Activated naive CD4-positive, alpha-beta T cell treated with anti-CD3 and anti-CD28 coated beads, Interleukin-2, amount 10 ng/mL, durations not matched to agents 7 days and 5 days (primary cell): ENCODE data around the gene NSF.
"Not testable (repeated sequence)": the region's sequence is repeated elsewhere in the genome, so short reads cannot be mapped to it uniquely, and the experiment has no call there.

Experiments used
- CTCF ChIA-PET: fragments of 350-600 bp; sonication (Branson Sonifier 250); formaldehyde crosslinking; loops from one replicate; lab custom pipeline; 2021; ENCODE audit warnings: antibody characterized with exemption; lab: Charles Lee
- DNase-seq: peaks from one replicate; pipeline ENCODE4 v3.0.0-alpha.2; 2020
- H3K27ac Mint-ChIP-seq: one replicate; pipeline ENCODE4 v1.8.0; 2021; ENCODE audit warnings: mild to moderate bottlenecking, moderate library complexity, mixed read lengths
- H3K27me3 Mint-ChIP-seq: one replicate; pipeline ENCODE4 v1.8.0; 2021; ENCODE audit warnings: mild to moderate bottlenecking, mixed read lengths
- H3K36me3 Mint-ChIP-seq: one replicate; pipeline ENCODE4 v1.8.0; 2021; ENCODE audit warnings: mixed read lengths
- H3K4me1 Mint-ChIP-seq: one replicate; pipeline ENCODE4 v1.8.0; 2021; ENCODE audit warnings: mixed read lengths
- H3K4me3 Mint-ChIP-seq: one replicate; pipeline ENCODE4 v1.8.0; 2021; ENCODE audit warnings: mild to moderate bottlenecking, moderate library complexity, mixed read lengths
- H3K9me3 Mint-ChIP-seq: one replicate; pipeline ENCODE4 v1.8.0; 2021; ENCODE audit warnings: mixed read lengths

Gene NSF

GRCh38 chr17:46658235-46658634, 67.8 kb downstream of the NSF start:
- H3K9me3 Mint-ChIP-seq, DNase-seq, H3K27ac Mint-ChIP-seq, H3K36me3 Mint-ChIP-seq, H3K4me1 Mint-ChIP-seq, H3K4me3 Mint-ChIP-seq, CTCF ChIA-PET, H3K27me3 Mint-ChIP-seq: not testable (repeated sequence)

- CTCF ChIA-PET, H3K4me1 Mint-ChIP-seq, H3K9me3 Mint-ChIP-seq, DNase-seq, H3K27me3 Mint-ChIP-seq, H3K36me3 Mint-ChIP-seq, H3K27ac Mint-ChIP-seq, H3K4me3 Mint-ChIP-seq: not testable (repeated sequence)
These were observed 69.2 kb downstream of the NSF start for GRCh38 chr17:46659702-46660101.

DNA sequence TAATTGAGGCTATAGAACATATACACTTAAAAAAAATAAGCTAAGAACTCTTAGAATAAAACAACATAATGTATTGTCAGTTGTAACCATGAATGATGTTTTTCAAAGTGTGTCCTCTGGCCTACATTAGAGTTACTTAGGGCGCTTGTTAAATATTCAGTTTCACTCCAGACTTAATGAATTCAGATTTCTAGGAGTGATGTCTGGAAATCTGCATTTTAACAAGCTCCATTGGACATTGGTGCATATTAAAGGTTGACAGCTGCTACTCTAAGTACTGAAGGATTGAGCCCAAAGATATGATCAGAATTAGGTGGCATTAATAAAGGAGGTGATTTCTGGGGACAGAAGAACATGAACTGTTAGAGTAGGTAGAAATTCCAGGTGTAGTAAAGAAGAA, 72.7 kb downstream of the NSF start:
- H3K27me3 Mint-ChIP-seq, H3K4me3 Mint-ChIP-seq, H3K27ac Mint-ChIP-seq, DNase-seq, CTCF ChIA-PET, H3K4me1 Mint-ChIP-seq, H3K36me3 Mint-ChIP-seq, H3K9me3 Mint-ChIP-seq: not testable (repeated sequence)

DNA sequence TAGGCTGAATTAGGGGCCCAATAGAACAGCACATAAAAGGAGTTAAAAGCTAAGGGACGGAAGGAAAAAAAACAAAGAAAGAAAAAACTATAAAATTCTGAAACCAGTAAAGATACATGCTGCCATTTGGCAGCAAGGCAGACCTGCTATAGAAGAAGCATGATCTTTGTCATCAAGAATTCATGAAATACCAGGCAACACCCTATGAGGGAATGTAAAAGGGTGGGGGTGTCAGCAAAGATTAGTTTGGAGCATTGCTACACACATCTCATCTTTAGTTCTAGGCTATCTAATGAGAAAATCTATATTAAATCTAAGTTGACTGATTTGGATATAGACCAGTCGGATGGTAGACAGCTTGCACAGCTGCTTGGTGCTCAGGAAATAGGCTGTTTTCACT, 73.1 kb downstream of the NSF start:
- H3K4me1 Mint-ChIP-seq, H3K27ac Mint-ChIP-seq, H3K27me3 Mint-ChIP-seq, H3K36me3 Mint-ChIP-seq, DNase-seq, CTCF ChIA-PET, H3K9me3 Mint-ChIP-seq, H3K4me3 Mint-ChIP-seq: not testable (repeated sequence)

GRCh38 chr17:46665969-46666368, 75.5 kb downstream of the NSF start:
- H3K4me1 Mint-ChIP-seq, H3K27ac Mint-ChIP-seq, H3K36me3 Mint-ChIP-seq, DNase-seq, CTCF ChIA-PET, H3K9me3 Mint-ChIP-seq, H3K4me3 Mint-ChIP-seq, H3K27me3 Mint-ChIP-seq: not testable (repeated sequence)

DNA sequence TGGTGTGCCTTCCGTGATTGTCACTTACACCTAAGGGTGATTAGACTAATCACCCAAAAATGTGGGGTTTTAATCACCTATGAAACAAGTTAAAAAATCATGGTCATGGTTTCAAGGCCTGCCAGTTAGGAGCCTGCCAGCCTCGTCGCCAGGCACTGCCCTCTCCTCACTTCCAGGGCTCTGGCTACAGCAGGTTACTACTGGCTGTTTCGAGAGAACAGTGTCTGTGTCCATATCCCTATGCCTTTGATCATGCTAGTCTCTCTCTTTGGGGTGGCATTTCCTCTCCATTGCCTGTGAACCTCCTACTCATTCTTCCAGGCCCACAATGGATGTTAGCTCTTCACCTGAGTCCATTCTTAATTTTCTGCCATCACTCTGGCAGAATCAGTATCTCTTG, 80.3 kb downstream of the NSF start:
- H3K9me3 Mint-ChIP-seq, CTCF ChIA-PET: not testable (repeated sequence)

DNA sequence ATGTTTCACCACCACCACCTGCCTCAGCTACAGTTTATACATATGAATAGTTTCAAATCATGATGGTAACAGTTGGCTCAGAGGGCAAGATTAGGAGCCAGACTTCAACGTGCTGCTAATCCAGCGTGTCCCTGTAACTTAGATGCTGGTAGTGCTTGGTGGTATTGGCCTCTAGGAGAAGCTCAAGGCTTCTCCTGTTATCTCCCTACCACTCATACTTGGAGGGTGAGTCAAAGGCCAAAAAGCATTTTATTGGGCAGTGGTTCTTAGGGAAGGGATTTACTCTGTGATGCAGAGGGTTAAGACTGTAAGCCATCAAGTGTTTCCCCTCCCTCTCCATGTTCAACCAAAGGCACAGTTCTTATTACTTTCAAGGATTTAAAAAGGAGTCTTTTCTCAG, 82.3 kb downstream of the NSF start:
- DNase-seq, H3K27me3 Mint-ChIP-seq: not testable (repeated sequence)

More for the DNA sequence above, 80.3 kb downstream of the NSF start:
- H3K27ac Mint-ChIP-seq, H3K27me3 Mint-ChIP-seq, H3K4me1 Mint-ChIP-seq, DNase-seq, H3K36me3 Mint-ChIP-seq, H3K4me3 Mint-ChIP-seq: not testable (repeated sequence)

DNA sequence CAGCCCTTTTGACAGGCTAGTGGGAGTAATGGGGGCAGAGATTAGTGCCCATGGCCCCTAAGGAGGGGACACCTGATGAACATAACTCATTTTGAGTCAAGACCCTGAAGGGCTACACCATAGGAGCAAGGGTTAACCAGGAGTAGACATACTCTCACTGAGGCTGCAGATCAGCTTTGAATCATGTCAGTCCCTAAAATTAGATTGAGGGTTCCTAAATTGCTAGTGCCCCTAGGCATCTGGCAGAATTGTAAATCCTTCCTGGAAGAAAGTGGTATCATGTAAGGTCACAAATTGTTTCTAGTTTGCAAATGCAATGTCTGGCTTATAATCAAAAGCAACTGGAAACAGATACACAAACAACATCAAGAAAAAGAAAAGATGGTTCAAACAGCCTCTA, 87.3 kb downstream of the NSF start:
- H3K36me3 Mint-ChIP-seq, CTCF ChIA-PET, H3K27me3 Mint-ChIP-seq, H3K9me3 Mint-ChIP-seq, H3K27ac Mint-ChIP-seq, H3K4me1 Mint-ChIP-seq, DNase-seq, H3K4me3 Mint-ChIP-seq: not testable (repeated sequence)

More for the DNA sequence above, 82.3 kb downstream of the NSF start:
- H3K4me1 Mint-ChIP-seq, H3K27ac Mint-ChIP-seq, CTCF ChIA-PET, H3K9me3 Mint-ChIP-seq, H3K36me3 Mint-ChIP-seq, H3K4me3 Mint-ChIP-seq: not testable (repeated sequence)

GRCh38 chr17:46683653-46684052, 93.2 kb downstream of the NSF start:
- H3K9me3 Mint-ChIP-seq, H3K27ac Mint-ChIP-seq, H3K4me1 Mint-ChIP-seq, H3K27me3 Mint-ChIP-seq, H3K4me3 Mint-ChIP-seq, H3K36me3 Mint-ChIP-seq, DNase-seq, CTCF ChIA-PET: not testable (repeated sequence)

- H3K36me3 Mint-ChIP-seq, DNase-seq, H3K27ac Mint-ChIP-seq, H3K9me3 Mint-ChIP-seq, H3K4me1 Mint-ChIP-seq, H3K27me3 Mint-ChIP-seq, CTCF ChIA-PET, H3K4me3 Mint-ChIP-seq: not testable (repeated sequence)
These were observed 94.8 kb downstream of the NSF start for GRCh38 chr17:46685284-46685683.

DNA sequence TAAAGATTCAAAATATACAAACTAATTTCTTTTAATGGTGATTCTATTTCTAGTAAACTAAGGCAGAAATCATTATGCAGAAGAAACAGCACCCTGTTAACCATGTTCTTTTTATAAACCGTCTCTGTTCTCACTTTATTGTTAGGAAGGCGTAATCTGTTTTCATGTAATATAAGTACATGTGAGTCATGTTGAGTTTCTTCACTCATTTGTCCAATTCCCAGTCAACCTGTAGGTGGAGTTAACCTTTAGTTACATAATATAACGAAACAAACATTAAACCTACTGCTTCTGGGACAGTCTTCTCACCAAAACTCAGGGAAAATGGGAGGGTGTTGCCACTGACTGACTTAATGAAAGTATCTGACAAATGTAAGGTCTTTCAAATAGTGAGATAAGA, 101.7 kb downstream of the NSF start:
- H3K27me3 Mint-ChIP-seq, DNase-seq, H3K4me1 Mint-ChIP-seq, CTCF ChIA-PET, H3K36me3 Mint-ChIP-seq, H3K27ac Mint-ChIP-seq, H3K4me3 Mint-ChIP-seq, H3K9me3 Mint-ChIP-seq: not testable (repeated sequence)

GRCh38 chr17:46693283-46693682, 102.8 kb downstream of the NSF start:
- DNase-seq, H3K4me1 Mint-ChIP-seq, H3K4me3 Mint-ChIP-seq, H3K36me3 Mint-ChIP-seq, H3K27ac Mint-ChIP-seq, H3K27me3 Mint-ChIP-seq, CTCF ChIA-PET, H3K9me3 Mint-ChIP-seq: not testable (repeated sequence)

GRCh38 chr17:46696522-46696921, 106.1 kb downstream of the NSF start:
- DNase-seq, H3K9me3 Mint-ChIP-seq, H3K4me1 Mint-ChIP-seq, H3K27me3 Mint-ChIP-seq, H3K27ac Mint-ChIP-seq, CTCF ChIA-PET, H3K4me3 Mint-ChIP-seq, H3K36me3 Mint-ChIP-seq: not testable (repeated sequence)

DNA sequence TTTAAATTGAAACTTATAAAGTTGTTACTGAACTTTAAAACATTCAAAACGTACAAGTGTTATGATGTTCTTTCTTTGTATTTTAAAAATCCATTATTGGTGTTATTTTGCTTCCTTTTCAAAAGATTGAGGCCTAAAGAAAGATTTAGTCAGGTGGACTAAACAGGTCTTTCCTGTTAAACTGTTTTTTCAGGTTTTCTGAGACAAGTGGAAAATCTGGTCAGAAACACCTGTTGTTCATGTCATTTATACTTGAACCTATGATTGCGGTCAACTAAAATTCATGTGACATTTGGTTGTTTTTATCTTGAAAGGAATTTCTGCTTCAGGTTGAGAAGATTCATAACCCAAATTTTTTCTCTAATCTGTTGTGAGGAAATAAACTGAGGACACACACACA, 108.5 kb downstream of the NSF start:
- H3K4me1 Mint-ChIP-seq, CTCF ChIA-PET, H3K4me3 Mint-ChIP-seq: not testable (repeated sequence)

DNA sequence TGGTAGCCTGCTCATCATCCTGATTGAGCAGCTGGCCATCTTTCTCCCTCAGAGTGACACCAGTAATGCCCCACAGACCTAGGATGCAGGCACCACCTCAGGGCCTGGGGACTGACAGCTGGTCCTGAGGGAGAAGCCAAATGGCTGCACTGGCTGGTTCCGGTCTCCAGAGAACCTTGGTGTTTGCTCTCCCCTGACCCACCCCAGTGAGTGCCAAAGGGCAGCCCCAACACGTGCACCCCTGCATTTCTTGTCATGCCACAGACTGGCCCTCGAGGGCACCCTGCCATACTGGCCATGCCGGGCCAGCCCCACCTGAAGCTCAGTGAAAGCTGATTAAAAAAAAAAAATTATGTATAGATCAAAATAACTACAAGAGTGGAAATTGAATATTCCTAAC, 127.5 kb downstream of the NSF start:
- Mint-ChIP-seq H3K27ac (no peak overlapping the region), H3K36me3 (peaks cover 13% of the 10 kb centered on the region), H3K27me3 (no peaks in the 10 kb centered on the region), H3K9me3 (no peaks in the 10 kb centered on the region), H3K4me1 (peaks cover 7% of the 10 kb centered on the region), H3K4me3 (no peak overlapping the region)
- CTCF ChIA-PET = no interaction called here
- DNase-seq = no peak

More for the DNA sequence above, 108.5 kb downstream of the NSF start:
- H3K27ac Mint-ChIP-seq, H3K9me3 Mint-ChIP-seq, H3K36me3 Mint-ChIP-seq, DNase-seq, H3K27me3 Mint-ChIP-seq: not testable (repeated sequence)

GRCh38 chr17:46719891-46720290, 129.4 kb downstream of the NSF start:
- H3K36me3 Mint-ChIP-seq = peaks cover 7% of the 10 kb centered on the region
- no peak for DNase-seq
- CTCF ChIA-PET = no interaction called here
- no peak overlapping the region for H3K27ac Mint-ChIP-seq
- H3K27me3 Mint-ChIP-seq = no peaks in the 10 kb centered on the region
- no peaks in the 10 kb centered on the region for H3K4me1 Mint-ChIP-seq
- no peak overlapping the region for H3K4me3 Mint-ChIP-seq
- H3K9me3 Mint-ChIP-seq = no peaks in the 10 kb centered on the region
